Umbilical cord (tissue), 2 donors: ENCODE results near the gene JAKMIP3. TPM values are rescaled to one million over a fixed set of nuclear protein-coding genes. Genes with fewer than 3 reads are reported as not detected.
A peak's percentile ranks its signal among the peaks of the same experiment; 100 is the strongest.

Experiments
- DNase-seq: peaks from one replicate; pipeline ENCODE4 v3.0.0-alpha.2; 2015; ENCODE audit warnings: low spot score
- total RNA-seq: library from RNA; depleted of rRNA; stranded (reverse); fragments of >200 nt; gene quantifications from one replicate; pipeline ENCODE4 v1.2.3, GENCODE V29; 2014; ENCODE audit warnings: low replicate concordance; ENCODE audit not compliant: insufficient read depth

The JAKMIP3 gene
- 0.72 TPM for total RNA-seq

DNA sequence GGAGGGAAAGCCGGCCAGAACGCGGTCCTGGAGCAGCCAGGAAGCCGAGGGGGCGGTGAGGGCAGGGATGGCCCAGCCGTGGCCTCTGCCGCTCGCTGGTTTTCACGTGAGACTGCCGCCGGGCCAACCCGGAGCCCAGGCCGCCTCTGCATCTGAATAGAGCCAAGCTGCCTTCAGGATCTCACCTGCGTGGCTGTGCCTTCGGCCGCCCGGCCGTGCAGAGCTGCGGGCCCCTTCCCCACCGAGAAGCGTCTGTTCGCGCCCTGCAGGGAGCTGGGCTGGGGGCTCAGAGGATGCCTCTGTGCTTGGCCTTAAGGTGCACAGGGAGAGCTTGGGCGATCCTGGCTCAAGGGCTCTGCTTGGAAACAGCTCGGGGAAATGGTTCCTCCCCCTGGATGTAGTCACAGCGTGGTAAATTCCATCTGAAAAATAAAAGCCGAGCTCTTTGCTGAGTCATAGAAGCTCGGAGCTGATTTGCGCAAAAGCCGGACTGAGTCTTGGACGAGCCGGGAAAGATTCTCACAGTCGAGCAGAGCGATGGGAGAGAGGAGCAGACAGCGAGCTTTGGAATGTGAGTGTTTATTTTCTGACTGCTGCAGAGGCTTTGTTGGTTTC is at the start of gene JAKMIP3:
JAKMIP3 (plus strand) TSS at position 456 of the 615 bp plus-strand sequence. CDS start 38,863 bp downstream, outside the sequence.
- peak; percentile 95 for DNase-seq

GRCh38 chr10:132016514-132016913 is 49.2 kb upstream of the JAKMIP3 start:
- no peak for DNase-seq

GRCh38 chr10:132018446-132018845 is 47.3 kb upstream of the JAKMIP3 start:
- no peak for DNase-seq

DNA sequence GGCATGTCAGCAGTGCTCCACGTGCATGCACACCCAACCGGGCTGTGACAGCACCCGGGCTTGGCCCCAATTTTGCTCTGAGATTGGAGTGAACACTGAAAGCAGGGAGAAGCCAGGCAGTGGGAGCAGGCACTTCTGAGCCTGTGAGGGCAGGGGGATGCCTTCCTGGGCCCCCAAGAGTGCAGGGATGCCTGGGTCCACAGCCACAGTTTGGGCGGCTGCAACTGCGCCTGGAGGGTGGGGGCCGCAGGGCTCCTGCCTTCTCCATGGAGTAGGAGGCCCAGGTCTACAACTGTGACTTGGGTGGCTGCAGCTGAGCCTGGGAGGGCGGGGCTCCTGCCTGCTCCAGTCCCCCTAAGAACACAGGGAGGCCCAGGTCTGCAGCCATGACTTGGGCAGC is 46.4 kb upstream of the JAKMIP3 start:
- no peak for DNase-seq

- no peak for DNase-seq
Measured at GRCh38 chr10:132020456-132020855, 45.3 kb upstream of the JAKMIP3 start.

- no peak for DNase-seq
Measured at GRCh38 chr10:132021046-132021445, 44.7 kb upstream of the JAKMIP3 start.

DNA sequence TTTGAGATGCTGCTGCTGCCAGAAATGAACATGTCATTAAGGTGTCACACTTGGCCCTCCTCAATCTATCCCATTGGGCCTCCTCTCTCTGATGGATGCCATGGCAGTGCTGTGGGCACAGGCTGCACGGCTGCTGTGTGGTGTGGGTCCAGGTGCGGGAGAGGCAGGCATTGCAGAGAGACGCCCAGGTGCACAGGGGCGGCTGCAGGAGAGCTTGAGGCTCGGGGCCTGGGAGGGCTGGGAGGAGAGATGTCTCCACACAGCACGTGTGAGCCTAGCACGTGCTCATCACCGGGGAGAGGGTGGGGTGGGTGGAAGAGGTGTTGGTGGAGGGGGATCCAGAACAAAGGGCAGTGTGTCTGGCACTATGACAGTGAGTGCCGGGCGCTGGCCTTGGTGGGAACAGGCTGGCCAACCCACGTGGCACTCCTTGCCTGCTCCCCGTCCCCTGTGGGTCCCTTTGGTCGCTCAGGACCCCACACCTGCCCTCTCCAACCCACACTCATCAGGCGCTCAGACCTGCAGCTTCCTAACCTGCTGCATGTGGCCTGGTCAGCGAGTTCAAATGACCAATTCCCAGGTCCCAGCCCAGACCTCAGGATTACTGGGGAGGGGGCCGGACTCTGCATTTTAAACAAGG is 44.1 kb upstream of the JAKMIP3 start:
- no peak for DNase-seq

DNA sequence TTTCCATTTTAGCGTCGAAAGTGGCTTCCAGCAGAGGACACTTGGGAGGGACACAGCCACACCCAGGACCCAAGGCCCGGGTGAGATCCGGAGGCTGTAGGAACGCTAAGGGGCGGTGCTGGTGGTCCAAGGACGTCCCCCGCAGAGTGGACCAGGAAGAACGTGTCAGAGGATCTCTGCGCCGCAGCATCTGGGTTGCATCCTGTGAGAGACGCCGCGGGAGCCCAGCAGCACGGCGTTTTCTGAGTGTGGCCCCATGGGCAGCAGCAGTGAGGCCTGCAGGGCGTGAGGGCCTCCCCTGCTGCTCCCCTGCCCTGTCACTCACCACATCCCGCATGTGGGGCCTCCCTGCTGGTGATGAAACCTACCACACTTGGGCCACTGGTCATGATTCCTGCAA is 43.5 kb upstream of the JAKMIP3 start:
- DNase-seq: no peak

- DNase-seq: peak; percentile 77
Measured at GRCh38 chr10:132023092-132023811, 42.5 kb upstream of the JAKMIP3 start.

GRCh38 chr10:132027423-132027983 is 38.2 kb upstream of the JAKMIP3 start:
- no peak for DNase-seq

DNA sequence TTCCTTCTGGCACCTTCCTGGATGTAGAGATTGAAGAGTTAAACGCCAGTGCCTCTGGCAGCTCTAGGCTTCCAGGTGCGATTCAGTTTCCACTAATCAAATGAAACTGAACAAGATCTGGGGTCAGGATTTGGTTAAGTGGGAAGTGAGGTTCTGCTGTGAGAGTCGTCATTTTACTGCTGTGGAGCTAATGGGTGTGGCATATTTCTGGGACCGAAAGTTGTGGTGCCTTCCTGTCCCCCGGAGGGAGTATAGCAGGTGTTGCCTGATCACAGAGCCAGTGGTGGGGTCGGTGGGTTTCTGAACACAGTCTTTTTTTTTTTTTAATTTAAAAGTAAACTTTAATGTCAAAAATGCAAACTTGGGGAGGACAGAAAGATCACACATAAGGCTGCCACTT is 37.0 kb upstream of the JAKMIP3 start:
- DNase-seq: no peak

DNA sequence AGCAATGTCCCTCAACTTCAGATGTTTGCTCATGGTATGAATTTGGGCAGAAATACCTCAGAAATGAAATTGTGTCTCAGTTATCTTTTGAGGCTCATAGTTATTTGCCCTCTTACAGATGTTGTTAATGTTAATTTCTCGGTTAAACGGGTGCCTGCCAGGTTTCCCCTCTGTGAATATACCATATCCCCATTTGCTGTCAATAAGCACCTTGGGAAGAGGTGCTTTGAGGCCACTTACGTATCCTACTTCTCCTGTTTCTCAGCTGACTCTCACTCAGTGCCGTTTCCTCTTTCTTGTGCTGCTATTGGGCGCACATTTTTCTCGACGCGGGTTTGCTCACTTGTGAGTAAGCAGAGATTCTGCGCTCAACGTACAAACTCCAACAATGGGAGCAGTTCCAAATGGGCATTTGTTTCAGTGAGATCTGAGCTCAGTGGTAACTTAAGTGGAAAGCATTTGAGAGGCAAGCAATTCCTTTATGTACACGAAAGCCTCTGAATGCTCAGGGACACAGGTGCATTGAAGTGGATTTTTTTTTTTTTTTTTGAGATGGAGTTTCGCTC is 34.8 kb upstream of the JAKMIP3 start:
- no peak for DNase-seq

DNA sequence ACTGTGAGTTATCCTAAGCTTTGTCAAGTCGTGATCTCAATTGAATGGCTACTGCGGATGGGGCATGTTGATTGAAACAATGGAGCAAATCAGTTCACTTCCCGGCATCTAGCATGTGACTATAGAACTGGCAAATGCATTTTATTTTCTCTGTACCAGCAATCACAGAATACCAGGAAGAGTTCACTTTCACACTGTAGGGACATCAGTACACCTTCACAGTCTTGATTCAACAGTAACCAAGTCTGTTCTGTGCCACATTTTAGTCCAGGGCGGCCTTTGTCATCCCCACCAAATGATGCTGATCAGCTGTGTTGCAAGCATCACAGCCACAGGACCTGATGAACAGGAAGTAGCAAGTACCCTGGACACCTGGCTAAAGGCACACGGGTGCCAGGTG is 32.1 kb upstream of the JAKMIP3 start:
- no peak for DNase-seq

DNA sequence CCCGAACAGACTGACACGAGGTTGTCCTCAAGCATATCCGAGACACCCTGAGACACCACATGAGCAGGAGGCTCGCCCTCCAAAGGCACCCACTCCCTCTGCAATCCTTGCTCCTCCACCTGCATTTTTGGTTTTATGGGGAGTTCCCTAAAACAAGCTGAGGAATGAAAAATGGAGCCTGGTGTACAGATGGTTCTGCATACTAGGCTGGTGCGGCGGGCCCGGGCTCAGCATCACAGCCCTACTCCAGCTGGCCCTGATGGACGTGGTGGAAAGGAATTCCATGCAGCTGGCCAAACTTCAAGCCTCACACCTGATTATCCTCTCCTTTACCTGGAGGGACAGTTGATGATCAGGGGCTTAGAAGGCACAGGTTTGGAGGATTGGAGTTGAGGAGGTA is 30.3 kb upstream of the JAKMIP3 start:
- no peak for DNase-seq

DNA sequence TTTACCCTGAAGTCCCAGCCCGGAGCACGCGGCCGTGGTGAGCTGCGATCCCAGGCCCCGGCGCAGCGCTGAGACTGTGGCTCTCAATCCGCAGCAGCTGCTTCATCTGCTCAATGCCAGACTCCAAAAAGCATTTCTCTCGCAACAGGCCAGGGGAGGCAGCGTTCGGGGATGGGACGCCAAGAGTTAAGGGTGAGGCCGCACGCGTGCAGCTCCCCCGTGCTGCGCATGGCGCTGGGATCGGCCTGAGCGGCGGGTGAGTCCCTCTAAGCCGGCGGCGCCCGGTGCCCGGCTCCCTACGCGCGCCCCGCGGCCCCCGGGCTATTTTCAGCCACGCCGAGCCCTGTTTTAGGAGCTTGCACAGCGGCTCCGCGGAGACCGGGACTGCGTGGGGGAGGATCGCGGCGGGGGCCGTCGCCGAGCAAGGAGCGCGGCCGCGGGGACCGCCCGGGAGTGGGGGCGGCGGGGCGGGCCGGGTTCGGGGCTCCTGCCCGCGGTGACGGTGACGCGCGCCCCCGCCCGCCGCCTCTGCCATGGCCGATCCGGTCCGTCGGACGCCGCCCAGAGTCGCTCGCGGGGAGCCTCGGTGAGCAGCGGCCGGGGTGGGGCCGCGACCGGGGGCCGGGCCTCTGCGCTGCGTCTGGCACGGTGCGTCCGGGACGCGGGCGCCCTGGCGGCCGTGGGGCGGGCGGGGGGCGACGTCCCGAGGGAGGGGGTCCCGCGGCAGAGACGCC is 29.4 kb upstream of the JAKMIP3 start:
- DNase-seq: peak; percentile 46

- peak; percentile 15 for DNase-seq
Measured at GRCh38 chr10:132036887-132037675, 28.7 kb upstream of the JAKMIP3 start.

GRCh38 chr10:132037676-132037975 is 28.1 kb upstream of the JAKMIP3 start:
- DNase-seq: no peak

GRCh38 chr10:132039371-132039770 is 26.4 kb upstream of the JAKMIP3 start:
- DNase-seq: no peak

DNA sequence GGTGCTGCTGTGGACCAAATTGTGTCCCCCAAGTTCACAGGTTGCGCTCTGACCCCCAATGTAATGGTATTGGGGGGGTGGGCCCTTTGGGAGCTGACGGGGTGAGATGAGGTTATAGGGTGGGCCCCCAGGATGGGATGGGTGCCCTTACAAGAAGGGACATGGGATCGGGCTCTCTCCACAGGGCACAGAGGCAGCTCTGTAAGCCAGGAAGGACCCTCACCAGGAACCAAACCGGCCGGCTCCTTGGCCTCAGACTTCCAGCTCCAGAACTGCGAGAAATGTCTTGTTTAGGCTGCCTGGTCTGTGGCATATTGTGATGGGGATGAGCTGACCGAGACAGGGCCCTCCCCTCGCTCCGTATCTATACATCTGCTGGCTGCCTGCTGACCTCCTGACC is 25.7 kb upstream of the JAKMIP3 start:
- no peak for DNase-seq

DNA sequence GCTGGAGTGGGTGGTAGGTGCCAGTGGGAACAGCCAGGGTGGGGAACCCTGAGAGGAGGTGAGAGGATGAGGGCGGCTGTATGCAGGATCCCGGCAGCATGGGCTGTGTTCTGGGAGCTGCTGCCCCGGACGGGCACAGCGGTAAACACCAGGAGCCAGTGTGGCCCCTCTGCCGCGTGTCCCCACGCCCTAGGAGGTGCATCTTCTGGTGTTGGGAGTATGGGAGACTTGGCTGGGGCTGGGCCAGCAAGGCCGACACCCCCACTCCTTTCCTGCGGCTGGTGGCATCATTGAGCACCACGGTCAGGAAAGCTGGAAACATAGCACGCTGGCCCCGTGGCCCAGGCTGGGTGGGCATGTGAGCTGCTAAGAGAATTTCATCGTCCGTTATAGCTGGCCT is 24.4 kb upstream of the JAKMIP3 start:
- DNase-seq: no peak
